GM23338 (cell line): ENCODE measurements around the gene DCLK2. TPM values are rescaled to one million over a fixed set of nuclear protein-coding genes. Genes with fewer than 3 reads are reported as not detected.

Experiments used
- ATAC-seq: fragments of 200-7000 bp; cut with Tn5 transposase; 3 replicates; pipeline ENCODE4 v1.9.1; 2020
- DNase-seq: peaks from one replicate; pipeline ENCODE4 v3.0.0-alpha.2; 2015; ENCODE audit warnings: low spot score
- H2AFZ ChIP-seq: fragments of 200-600 bp; sonication (generic); 2 replicates; pipeline ENCODE4 v1.8.0; 2016; ENCODE audit warnings: antibody characterized with exemption, mild to moderate bottlenecking, moderate library complexity
- H3F3A ChIP-seq: fragments of 200-600 bp; sonication (generic); replicated peaks from 2 replicates; pipeline ENCODE4 v1.8.0; 2017; ENCODE audit warnings: antibody characterized with exemption, mixed run types, low read depth
- H3K27ac ChIP-seq: fragments of 200-600 bp; sonication (generic); 2 replicates; pipeline ENCODE4 v1.6.1; 2016; ENCODE audit warnings: low read depth
- H3K27me3 ChIP-seq: fragments of 200-600 bp; sonication (generic); 2 replicates; pipeline ENCODE4 v1.8.0; 2016; ENCODE audit warnings: mild to moderate bottlenecking, mixed run types, moderate library complexity; ENCODE audit not compliant: insufficient read depth
- H3K36me3 ChIP-seq: fragments of 200-600 bp; sonication (generic); 2 replicates; pipeline ENCODE4 v1.8.0; 2016; ENCODE audit warnings: mild to moderate bottlenecking; ENCODE audit not compliant: insufficient read depth
- H3K4me1 ChIP-seq: fragments of 200-600 bp; sonication (generic); 2 replicates; pipeline ENCODE4 v1.8.0; 2016; ENCODE audit warnings: mild to moderate bottlenecking, moderate library complexity; ENCODE audit not compliant: insufficient read depth
- H3K4me2 ChIP-seq: fragments of 200-600 bp; sonication (generic); 2 replicates; pipeline ENCODE4 v1.7.1; 2017; ENCODE audit warnings: mixed run types
- H3K4me3 ChIP-seq: fragments of 200-600 bp; sonication (generic); 2 replicates; pipeline ENCODE4 v1.6.1; 2016; ENCODE audit warnings: mixed run types
- H3K79me2 ChIP-seq: fragments of 200-600 bp; sonication (generic); replicated peaks from 2 replicates; pipeline ENCODE4 v1.8.0; 2017; ENCODE audit warnings: mild to moderate bottlenecking; ENCODE audit not compliant: insufficient read depth
- H3K9me2 ChIP-seq: fragments of 200-600 bp; sonication (generic); 2 replicates; pipeline ENCODE4 v1.8.0; 2017; ENCODE audit not compliant: insufficient read depth
- H4K20me1 ChIP-seq: fragments of 200-600 bp; sonication (generic); replicated peaks from 2 replicates; pipeline ENCODE4 v1.8.0; 2017; ENCODE audit warnings: mild to moderate bottlenecking; ENCODE audit not compliant: insufficient read depth
- H3K27ac Mint-ChIP-seq: 2 replicates; pipeline ENCODE4 v1.8.0; 2020; ENCODE audit warnings: inconsistent platforms, mild to moderate bottlenecking, moderate library complexity, mixed read lengths
- H3K27me3 Mint-ChIP-seq: 3 replicates; pipeline ENCODE4 v1.8.0; 2022; ENCODE audit warnings: low read depth, mild to moderate bottlenecking, moderate library complexity, mixed read lengths, inconsistent platforms; ENCODE audit not compliant: insufficient read depth, poor library complexity
- H3K36me3 Mint-ChIP-seq: 3 replicates; pipeline ENCODE4 v1.8.0; 2021; ENCODE audit warnings: low read depth, mild to moderate bottlenecking, inconsistent platforms, moderate library complexity, mixed read lengths
- H3K4me1 Mint-ChIP-seq: 3 replicates; pipeline ENCODE4 v1.8.0; 2020; ENCODE audit warnings: mild to moderate bottlenecking, inconsistent platforms, mixed read lengths
- H3K4me3 Mint-ChIP-seq: 3 replicates; pipeline ENCODE4 v1.8.0; 2021; ENCODE audit warnings: moderate library complexity, mild to moderate bottlenecking, inconsistent platforms, mixed read lengths
- H3K9me3 Mint-ChIP-seq: 3 replicates; pipeline ENCODE4 v1.8.0; 2020; ENCODE audit warnings: moderate library complexity, mild to moderate bottlenecking, inconsistent platforms, mixed read lengths
- CREB1 ChIP-seq: fragments of 250-450 bp; sonication (Bioruptor Pico); IDR thresholded peaks from 2 replicates; pipeline ENCODE4 v1.5.0; 2020; ENCODE audit warnings: low read depth, mild to moderate bottlenecking, moderate library complexity
- EZH2 ChIP-seq: fragments of 200-600 bp; sonication (generic); IDR thresholded peaks from one replicate; pipeline ENCODE4 v1.8.0; 2017; ENCODE audit warnings: antibody characterized with exemption, mild to moderate bottlenecking, low read depth; ENCODE audit not compliant: unreplicated experiment
- EZH2phosphoT487 ChIP-seq: fragments of 200-600 bp; sonication (generic); IDR thresholded peaks from one replicate; pipeline ENCODE4 v1.8.1; 2018; ENCODE audit warnings: antibody characterized with exemption; ENCODE audit not compliant: unreplicated experiment
- JUNB ChIP-seq: IDR thresholded peaks from one replicate; pipeline ENCODE4 v1.6.1; 2016; ENCODE audit warnings: antibody characterized with exemption; ENCODE audit not compliant: unreplicated experiment
- NANOG ChIP-seq: IDR thresholded peaks from 2 replicates; pipeline ENCODE4 v1.6.1; 2016; ENCODE audit warnings: antibody characterized with exemption, borderline replicate concordance
- POLR2AphosphoS5 ChIP-seq: IDR thresholded peaks from 2 replicates; pipeline ENCODE4 v1.6.1; 2016; ENCODE audit warnings: antibody characterized with exemption, low read depth
- STAT1 ChIP-seq: IDR thresholded peaks from one replicate; pipeline ENCODE4 v1.6.1; 2016; ENCODE audit warnings: antibody characterized with exemption; ENCODE audit not compliant: unreplicated experiment
- ZNF114 ChIP-seq: fragments of 250-450 bp; sonication (Bioruptor Pico); IDR thresholded peaks from 2 replicates; pipeline ENCODE4 v1.5.0; 2020; ENCODE audit warnings: mild to moderate bottlenecking, moderate library complexity
- ZNF331 ChIP-seq: fragments of 250-450 bp; sonication (Bioruptor Pico); IDR thresholded peaks from 2 replicates; pipeline ENCODE4 v1.5.0; 2020; ENCODE audit warnings: low read depth, mild to moderate bottlenecking, moderate library complexity
- polyA plus RNA-seq: library from polyadenylated mRNA; unstranded; fragments of >200 nt; fragmentation: Nextera tagmentation; extraction: Ambion mirVana; gene quantifications from 2 replicates; pipeline ENCODE4 v1.2.1, GENCODE V29; 2016
- total RNA-seq: library from RNA; depleted of rRNA; stranded (reverse); fragments of >200 nt; shearing (Covaris generic); gene quantifications from 2 replicates; pipeline ENCODE4 v1.2.3, GENCODE V29; 2014
- TF ChIP-seq, protein P1 (sequence below): fragments of 250-450 bp; sonication (Bioruptor Pico); IDR thresholded peaks from 2 replicates; pipeline ENCODE4 v1.5.0; 2020; ENCODE audit warnings: mild to moderate bottlenecking, moderate library complexity
- TF ChIP-seq, protein P2 (sequence below), 2 experiments: fragments of 200-600 bp in 1 of 2; sonication (generic) in 1 of 2; conservative IDR thresholded peaks; 2 replicates each; pipeline versions ENCODE4 v1.5.1 to v1.6.1; 2016 to 2017; ENCODE audit warnings: antibody characterized with exemption in 2 of 2, low read depth in 2 of 2, mild to moderate bottlenecking in 2 of 2, moderate library complexity in 1 of 2
- TF ChIP-seq, protein P3 (sequence below): IDR thresholded peaks from one replicate; pipeline ENCODE4 v1.6.1; 2018; ENCODE audit warnings: antibody characterized with exemption; ENCODE audit not compliant: unreplicated experiment
- TF ChIP-seq, protein P4 (sequence below): IDR thresholded peaks from 2 replicates; pipeline ENCODE4 v1.6.1; 2016; ENCODE audit warnings: antibody characterized with exemption

The DCLK2 gene
- total and polyA plus RNA-seq, 2 experiments from 2014 or later = 0.49 TPM; not detected in 1

DNA sequence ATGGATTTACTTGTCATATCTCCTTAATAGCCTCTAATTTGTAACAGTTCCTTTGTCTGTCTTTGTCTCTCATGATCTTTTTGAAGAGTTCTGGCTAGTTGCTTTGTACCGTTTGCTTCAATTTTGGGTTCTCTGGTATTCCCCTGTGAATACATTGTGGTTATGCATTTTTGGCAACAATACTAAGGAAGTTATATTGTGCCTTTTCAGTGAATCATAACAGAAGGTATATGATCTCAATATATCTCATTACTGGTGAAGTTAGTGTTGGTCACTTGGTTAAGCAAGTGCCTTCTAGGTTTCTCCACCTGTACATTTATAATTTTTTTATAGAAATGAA lies 48.6 kb downstream of the DCLK2 start:
- no peak for ATAC-seq
- no peak for DNase-seq
- H3K27ac ChIP-seq = no peak overlapping the region
- no peaks in the 10 kb centered on the region for H3K36me3 ChIP-seq
- H3K4me3 ChIP-seq = no peak overlapping the region
- Mint-ChIP-seq H3K36me3 (no peaks in the 10 kb centered on the region), H3K4me3 (no peak overlapping the region), H3K27me3 (no peaks in the 10 kb centered on the region), H3K27ac (no peak overlapping the region), H3K4me1 (no peaks in the 10 kb centered on the region), H3K9me3 (peaks cover 5% of the 10 kb centered on the region; the same call in 1 of the 3 replicates)
- no peak for TF ChIP-seq ZNF114 (CRISPR knock-in tag)
- no peak for TF ChIP-seq POLR2AphosphoS5
- TF ChIP-seq JUNB = no peak
- TF ChIP-seq, protein P1, sequence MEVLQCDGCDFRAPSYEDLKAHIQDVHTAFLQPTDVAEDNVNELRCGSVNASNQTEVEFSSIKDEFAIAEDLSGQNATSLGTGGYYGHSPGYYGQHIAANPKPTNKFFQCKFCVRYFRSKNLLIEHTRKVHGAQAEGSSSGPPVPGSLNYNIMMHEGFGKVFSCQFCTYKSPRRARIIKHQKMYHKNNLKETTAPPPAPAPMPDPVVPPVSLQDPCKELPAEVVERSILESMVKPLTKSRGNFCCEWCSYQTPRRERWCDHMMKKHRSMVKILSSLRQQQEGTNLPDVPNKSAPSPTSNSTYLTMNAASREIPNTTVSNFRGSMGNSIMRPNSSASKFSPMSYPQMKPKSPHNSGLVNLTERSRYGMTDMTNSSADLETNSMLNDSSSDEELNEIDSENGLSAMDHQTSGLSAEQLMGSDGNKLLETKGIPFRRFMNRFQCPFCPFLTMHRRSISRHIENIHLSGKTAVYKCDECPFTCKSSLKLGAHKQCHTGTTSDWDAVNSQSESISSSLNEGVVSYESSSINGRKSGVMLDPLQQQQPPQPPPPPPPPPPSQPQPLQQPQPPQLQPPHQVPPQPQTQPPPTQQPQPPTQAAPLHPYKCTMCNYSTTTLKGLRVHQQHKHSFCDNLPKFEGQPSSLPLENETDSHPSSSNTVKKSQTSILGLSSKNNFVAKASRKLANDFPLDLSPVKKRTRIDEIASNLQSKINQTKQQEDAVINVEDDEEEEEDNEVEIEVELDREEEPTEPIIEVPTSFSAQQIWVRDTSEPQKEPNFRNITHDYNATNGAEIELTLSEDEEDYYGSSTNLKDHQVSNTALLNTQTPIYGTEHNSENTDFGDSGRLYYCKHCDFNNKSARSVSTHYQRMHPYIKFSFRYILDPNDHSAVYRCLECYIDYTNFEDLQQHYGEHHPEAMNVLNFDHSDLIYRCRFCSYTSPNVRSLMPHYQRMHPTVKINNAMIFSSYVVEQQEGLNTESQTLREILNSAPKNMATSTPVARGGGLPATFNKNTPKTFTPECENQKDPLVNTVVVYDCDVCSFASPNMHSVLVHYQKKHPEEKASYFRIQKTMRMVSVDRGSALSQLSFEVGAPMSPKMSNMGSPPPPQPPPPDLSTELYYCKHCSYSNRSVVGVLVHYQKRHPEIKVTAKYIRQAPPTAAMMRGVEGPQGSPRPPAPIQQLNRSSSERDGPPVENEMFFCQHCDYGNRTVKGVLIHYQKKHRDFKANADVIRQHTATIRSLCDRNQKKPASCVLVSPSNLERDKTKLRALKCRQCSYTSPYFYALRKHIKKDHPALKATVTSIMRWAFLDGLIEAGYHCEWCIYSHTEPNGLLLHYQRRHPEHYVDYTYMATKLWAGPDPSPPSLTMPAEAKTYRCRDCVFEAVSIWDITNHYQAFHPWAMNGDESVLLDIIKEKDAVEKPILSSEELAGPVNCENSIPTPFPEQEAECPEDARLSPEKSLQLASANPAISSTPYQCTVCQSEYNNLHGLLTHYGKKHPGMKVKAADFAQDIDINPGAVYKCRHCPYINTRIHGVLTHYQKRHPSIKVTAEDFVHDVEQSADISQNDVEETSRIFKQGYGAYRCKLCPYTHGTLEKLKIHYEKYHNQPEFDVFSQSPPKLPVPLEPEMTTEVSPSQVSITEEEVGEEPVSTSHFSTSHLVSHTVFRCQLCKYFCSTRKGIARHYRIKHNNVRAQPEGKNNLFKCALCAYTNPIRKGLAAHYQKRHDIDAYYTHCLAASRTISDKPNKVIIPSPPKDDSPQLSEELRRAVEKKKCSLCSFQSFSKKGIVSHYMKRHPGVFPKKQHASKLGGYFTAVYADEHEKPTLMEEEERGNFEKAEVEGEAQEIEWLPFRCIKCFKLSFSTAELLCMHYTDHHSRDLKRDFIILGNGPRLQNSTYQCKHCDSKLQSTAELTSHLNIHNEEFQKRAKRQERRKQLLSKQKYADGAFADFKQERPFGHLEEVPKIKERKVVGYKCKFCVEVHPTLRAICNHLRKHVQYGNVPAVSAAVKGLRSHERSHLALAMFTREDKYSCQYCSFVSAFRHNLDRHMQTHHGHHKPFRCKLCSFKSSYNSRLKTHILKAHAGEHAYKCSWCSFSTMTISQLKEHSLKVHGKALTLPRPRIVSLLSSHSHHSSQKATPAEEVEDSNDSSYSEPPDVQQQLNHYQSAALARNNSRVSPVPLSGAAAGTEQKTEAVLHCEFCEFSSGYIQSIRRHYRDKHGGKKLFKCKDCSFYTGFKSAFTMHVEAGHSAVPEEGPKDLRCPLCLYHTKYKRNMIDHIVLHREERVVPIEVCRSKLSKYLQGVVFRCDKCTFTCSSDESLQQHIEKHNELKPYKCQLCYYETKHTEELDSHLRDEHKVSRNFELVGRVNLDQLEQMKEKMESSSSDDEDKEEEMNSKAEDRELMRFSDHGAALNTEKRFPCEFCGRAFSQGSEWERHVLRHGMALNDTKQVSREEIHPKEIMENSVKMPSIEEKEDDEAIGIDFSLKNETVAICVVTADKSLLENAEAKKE (CRISPR knock-in tag) = no peak
- TF ChIP-seq, protein P2, sequence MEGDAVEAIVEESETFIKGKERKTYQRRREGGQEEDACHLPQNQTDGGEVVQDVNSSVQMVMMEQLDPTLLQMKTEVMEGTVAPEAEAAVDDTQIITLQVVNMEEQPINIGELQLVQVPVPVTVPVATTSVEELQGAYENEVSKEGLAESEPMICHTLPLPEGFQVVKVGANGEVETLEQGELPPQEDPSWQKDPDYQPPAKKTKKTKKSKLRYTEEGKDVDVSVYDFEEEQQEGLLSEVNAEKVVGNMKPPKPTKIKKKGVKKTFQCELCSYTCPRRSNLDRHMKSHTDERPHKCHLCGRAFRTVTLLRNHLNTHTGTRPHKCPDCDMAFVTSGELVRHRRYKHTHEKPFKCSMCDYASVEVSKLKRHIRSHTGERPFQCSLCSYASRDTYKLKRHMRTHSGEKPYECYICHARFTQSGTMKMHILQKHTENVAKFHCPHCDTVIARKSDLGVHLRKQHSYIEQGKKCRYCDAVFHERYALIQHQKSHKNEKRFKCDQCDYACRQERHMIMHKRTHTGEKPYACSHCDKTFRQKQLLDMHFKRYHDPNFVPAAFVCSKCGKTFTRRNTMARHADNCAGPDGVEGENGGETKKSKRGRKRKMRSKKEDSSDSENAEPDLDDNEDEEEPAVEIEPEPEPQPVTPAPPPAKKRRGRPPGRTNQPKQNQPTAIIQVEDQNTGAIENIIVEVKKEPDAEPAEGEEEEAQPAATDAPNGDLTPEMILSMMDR (conservative IDR thresholded peaks at IDR 0.05; ENCODE audit: low read depth in 2 of 2) = no peak
- TF ChIP-seq, protein P3, sequence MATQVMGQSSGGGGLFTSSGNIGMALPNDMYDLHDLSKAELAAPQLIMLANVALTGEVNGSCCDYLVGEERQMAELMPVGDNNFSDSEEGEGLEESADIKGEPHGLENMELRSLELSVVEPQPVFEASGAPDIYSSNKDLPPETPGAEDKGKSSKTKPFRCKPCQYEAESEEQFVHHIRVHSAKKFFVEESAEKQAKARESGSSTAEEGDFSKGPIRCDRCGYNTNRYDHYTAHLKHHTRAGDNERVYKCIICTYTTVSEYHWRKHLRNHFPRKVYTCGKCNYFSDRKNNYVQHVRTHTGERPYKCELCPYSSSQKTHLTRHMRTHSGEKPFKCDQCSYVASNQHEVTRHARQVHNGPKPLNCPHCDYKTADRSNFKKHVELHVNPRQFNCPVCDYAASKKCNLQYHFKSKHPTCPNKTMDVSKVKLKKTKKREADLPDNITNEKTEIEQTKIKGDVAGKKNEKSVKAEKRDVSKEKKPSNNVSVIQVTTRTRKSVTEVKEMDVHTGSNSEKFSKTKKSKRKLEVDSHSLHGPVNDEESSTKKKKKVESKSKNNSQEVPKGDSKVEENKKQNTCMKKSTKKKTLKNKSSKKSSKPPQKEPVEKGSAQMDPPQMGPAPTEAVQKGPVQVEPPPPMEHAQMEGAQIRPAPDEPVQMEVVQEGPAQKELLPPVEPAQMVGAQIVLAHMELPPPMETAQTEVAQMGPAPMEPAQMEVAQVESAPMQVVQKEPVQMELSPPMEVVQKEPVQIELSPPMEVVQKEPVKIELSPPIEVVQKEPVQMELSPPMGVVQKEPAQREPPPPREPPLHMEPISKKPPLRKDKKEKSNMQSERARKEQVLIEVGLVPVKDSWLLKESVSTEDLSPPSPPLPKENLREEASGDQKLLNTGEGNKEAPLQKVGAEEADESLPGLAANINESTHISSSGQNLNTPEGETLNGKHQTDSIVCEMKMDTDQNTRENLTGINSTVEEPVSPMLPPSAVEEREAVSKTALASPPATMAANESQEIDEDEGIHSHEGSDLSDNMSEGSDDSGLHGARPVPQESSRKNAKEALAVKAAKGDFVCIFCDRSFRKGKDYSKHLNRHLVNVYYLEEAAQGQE = no peak
- no peak for TF ChIP-seq EZH2
- TF ChIP-seq NANOG = no peak
- TF ChIP-seq, protein P4, sequence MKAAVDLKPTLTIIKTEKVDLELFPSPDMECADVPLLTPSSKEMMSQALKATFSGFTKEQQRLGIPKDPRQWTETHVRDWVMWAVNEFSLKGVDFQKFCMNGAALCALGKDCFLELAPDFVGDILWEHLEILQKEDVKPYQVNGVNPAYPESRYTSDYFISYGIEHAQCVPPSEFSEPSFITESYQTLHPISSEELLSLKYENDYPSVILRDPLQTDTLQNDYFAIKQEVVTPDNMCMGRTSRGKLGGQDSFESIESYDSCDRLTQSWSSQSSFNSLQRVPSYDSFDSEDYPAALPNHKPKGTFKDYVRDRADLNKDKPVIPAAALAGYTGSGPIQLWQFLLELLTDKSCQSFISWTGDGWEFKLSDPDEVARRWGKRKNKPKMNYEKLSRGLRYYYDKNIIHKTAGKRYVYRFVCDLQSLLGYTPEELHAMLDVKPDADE = no peak
- no peak for TF ChIP-seq STAT1
- no peak for TF ChIP-seq EZH2phosphoT487
- TF ChIP-seq CREB1 = no peak
- no peak for TF ChIP-seq ZNF331
- H3K4me1 ChIP-seq = no peaks in the 10 kb centered on the region
- H2AFZ ChIP-seq = no peak overlapping the region
- H3F3A ChIP-seq = no peaks in the 10 kb centered on the region
- no peaks in the 10 kb centered on the region for H3K9me2 ChIP-seq
- no peak overlapping the region for H3K4me2 ChIP-seq
- H3K27me3 ChIP-seq = no peaks in the 10 kb centered on the region
- no peaks in the 10 kb centered on the region for H4K20me1 ChIP-seq
- H3K79me2 ChIP-seq = no peaks in the 10 kb centered on the region
